T-helper 2 cell treated with Interferon-gamma antibody and Interleukin-4, amounts not matched to agents 5 μg/mL and 100 μg/mL, for 36 hours (primary cell): ENCODE measurements around the gene TUBB4A.
"Not testable (repeated sequence)": the region's sequence is repeated elsewhere in the genome, so short reads cannot be mapped to it uniquely, and the experiment has no call there.

ENCODE experiments used
- DNase-seq: peaks from one replicate; pipeline ENCODE4 v3.0.0; 2021; ENCODE audit warnings: low spot score
- H3K27ac Mint-ChIP-seq: one replicate; pipeline ENCODE4 v1.8.0; 2021; ENCODE audit warnings: mild to moderate bottlenecking, mixed read lengths
- H3K27me3 Mint-ChIP-seq: one replicate; pipeline ENCODE4 v1.8.0; 2021; ENCODE audit warnings: low read depth, mixed read lengths
- H3K36me3 Mint-ChIP-seq: one replicate; pipeline ENCODE4 v1.8.0; 2021; ENCODE audit warnings: low read depth, mixed read lengths
- H3K4me1 Mint-ChIP-seq: one replicate; pipeline ENCODE4 v1.8.0; 2021; ENCODE audit warnings: low read depth, mixed read lengths
- H3K4me3 Mint-ChIP-seq: one replicate; pipeline ENCODE4 v1.8.0; 2022; ENCODE audit warnings: mild to moderate bottlenecking, moderate library complexity, mixed read lengths
- H3K9me3 Mint-ChIP-seq: one replicate; pipeline ENCODE4 v1.8.0; 2021; ENCODE audit warnings: mixed read lengths

TUBB4A gene

DNA sequence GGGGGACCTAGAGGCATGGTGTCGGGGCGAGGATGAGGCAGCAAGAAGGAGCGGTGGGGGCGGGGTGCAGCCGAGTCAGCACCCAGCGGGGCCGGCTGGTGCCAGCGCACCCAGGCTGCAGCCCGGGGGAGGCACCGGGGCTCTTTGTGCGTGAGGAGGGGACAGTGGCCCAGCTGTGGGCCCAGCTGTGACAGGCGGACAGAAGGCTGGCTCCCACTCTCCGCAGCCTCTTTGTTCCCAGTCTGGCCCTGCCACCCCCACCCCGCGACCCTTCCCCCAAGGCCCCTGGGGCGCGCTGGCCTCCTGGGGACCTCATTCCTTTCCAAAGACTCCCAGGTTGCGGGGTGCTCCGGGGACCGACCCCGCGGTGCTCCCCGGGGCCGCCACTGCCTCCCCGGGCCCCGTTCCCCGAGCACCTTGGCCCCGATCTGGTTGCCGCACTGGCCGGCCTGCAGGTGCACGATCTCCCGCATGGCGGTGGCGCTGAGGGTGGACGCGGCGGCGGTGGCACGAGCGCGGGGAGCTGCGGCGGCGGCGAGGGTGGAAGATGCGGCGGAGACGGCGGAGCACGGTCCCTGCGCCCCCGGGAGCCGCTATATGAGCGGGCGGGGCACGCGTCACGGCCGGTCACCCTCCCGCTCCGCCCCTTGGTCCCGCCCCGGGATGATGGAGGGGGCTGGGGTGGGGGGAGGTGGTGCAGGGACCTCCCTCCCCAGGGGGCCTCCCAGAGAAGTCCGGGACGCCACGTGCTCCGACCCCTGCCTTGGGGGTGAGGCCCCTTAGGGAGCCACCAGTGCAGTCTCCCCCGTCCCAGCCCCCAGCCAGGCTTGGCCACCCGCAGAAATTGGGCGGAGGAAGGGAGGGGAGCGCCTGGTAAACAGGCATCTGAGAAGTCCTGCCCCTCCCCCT, at the start of gene TUBB4A:
Gene TUBB4A (minus strand): TSS at position 570 of the 909 bp plus-strand sequence. CDS start 97 bp downstream, at position 473.
- Mint-ChIP-seq H3K4me1 (peaks cover 17% of the 10 kb centered on the region), H3K4me3 (peak within 1 kb of the TSS; percentile 87), H3K27me3 (peaks cover 6% of the 10 kb centered on the region), H3K36me3 (peaks cover 1% of the 10 kb centered on the region), H3K9me3 (no peaks in the 10 kb centered on the region), H3K27ac (peak within 1 kb of the TSS; percentile 26)
- peak; percentile 57 for DNase-seq

DNA sequence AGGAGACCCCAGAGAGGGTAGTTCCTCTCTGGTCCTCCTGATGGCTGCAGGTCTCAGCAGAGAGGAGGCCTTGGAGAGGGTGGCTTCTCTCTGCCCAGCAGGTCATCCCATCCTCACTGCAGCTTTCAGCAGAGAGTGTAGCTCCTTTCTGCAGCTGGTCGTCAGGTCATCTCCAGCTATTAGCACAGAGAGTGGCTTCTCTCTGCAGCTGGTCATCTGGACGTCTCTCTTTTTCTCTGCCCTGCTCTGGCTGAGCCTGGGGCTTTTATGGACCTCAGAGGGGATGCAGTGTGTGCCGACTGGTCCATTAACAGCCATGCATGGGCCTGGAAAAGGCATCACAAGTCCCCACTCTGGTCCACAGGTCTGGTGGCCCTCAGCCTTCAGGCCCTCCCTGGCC, 49.0 kb upstream of the TUBB4A start:
- peaks cover 7% of the 10 kb centered on the region for H3K4me1 Mint-ChIP-seq

DNA sequence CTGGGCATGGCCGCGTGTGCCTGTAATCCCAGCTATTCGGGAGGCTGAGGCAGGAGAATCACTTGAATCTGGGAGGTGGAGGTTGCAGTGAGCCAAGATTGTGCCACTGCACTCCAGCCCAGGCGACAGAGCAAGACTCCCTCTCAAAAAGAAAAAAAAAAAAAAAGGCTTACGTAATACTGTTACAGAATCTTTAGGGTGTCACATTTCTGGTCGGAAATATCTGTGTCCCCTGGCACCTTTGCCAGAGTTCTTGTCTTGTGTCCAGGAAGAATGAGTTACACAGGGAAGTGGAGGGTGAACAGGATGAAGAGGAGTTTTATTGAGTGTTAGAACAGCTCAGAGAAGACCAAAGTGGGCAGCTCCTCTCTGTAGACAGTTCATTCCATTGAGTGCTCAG, 48.6 kb upstream of the TUBB4A start:
- H3K4me3 Mint-ChIP-seq, H3K9me3 Mint-ChIP-seq: not testable (repeated sequence)

More for the DNA sequence above, 49.0 kb upstream of the TUBB4A start:
- Mint-ChIP-seq H3K27ac (no peak overlapping the region), H3K27me3 (peaks cover 3% of the 10 kb centered on the region), H3K36me3 (no peaks in the 10 kb centered on the region), H3K4me3 (no peak overlapping the region), H3K9me3 (peaks cover 8% of the 10 kb centered on the region)
- DNase-seq: no peak

DNA sequence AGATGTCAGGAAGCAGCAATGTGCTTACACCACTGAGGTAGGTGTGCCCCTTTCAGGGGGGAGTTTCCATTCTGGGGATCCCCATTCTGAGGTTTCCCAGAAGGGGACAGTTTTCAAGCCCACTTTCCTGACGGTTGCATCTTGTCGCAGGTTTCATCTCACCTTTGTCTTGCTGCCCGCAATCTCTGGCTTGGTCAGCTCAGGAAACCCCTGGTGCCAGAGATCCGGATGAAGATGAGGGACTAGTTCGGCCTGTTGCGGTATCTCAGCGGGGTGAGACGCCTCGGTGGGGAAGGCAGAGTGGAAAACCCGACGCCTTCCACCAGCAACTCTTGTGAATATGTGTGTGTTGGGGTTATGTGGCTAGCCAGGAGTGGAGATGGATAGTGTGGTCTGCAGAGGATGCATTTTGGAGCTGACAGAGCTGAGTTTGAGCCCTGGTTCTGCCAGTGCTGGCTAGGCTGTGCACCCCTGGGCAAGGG, 41.8 kb upstream of the TUBB4A start:
- no peaks in the 10 kb centered on the region for H3K36me3 Mint-ChIP-seq

More for the DNA sequence above, 48.6 kb upstream of the TUBB4A start:
- H3K27me3 Mint-ChIP-seq, H3K36me3 Mint-ChIP-seq, H3K27ac Mint-ChIP-seq, H3K4me1 Mint-ChIP-seq, DNase-seq: not testable (repeated sequence)

DNA sequence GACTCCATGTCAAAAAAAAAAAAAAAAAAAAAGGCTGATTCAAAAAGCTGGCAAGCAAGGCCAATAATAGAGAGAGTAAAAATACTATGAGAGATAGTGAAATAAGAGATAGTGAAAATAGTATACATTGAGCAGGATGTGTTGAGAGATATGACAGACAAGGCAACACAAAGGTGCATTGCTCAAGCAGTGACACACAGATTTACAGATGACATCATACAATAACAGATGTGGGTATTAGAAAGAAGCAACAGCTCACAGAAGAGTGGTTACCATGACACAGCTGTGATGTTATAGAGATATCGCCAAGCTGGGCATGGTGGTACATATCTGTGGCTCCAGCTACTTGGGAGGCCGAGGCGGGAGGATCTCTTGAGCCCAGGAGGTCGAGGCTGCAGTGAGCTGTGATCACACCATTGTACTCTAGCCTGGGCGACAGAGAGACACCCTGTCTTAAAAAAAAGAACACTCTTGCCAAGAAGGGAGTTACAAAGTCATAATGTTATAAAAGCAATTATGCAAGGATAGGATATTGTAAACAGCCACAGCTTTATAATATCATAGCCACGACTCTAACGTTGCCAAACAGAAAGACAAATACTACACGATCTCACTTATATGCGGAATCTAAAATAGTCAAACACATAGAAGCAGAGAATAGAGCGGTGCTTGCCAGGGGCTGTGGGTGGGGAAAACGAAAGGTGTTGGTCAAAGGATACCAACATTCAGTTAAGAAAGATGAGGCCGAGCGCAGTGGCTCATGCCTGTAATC, 39.0 kb upstream of the TUBB4A start:
- Mint-ChIP-seq H3K27me3 (no peaks in the 10 kb centered on the region), H3K9me3 (peaks cover 2% of the 10 kb centered on the region), H3K4me3 (no peak overlapping the region), H3K4me1 (peaks cover 16% of the 10 kb centered on the region), H3K36me3 (peaks cover 2% of the 10 kb centered on the region), H3K27ac (no peak overlapping the region)
- DNase-seq: no peak

More for the DNA sequence above, 41.8 kb upstream of the TUBB4A start:
- peaks cover 3% of the 10 kb centered on the region for H3K4me1 Mint-ChIP-seq
- no peak overlapping the region for H3K27ac Mint-ChIP-seq
- H3K27me3 Mint-ChIP-seq: peaks cover 3% of the 10 kb centered on the region
- DNase-seq: no peak
- H3K4me3 Mint-ChIP-seq: no peak overlapping the region
- H3K9me3 Mint-ChIP-seq: peaks cover 10% of the 10 kb centered on the region

DNA sequence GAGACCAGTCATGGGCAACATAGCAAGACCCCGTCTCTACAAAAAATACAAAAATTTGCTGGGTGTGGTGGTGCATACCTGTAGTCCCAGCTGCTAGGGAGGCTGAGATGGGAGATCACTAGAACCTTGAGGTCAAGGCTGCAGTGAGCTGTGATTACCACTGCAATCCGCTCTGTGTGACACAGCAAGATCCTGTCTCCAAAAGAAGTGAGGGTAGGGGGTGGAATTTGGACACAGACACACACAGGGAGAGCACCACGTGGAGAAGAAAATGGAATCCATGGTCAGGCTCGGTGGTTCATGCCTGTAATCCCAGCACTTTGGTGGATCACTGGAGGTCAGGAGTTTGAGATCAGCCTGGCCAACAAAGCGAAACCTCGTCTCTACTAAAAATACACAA, 37.4 kb upstream of the TUBB4A start:
- no peak overlapping the region for H3K4me3 Mint-ChIP-seq
- no peaks in the 10 kb centered on the region for H3K27me3 Mint-ChIP-seq
- DNase-seq: no peak
- H3K36me3 Mint-ChIP-seq: peaks cover 6% of the 10 kb centered on the region
- H3K4me1 Mint-ChIP-seq: peaks cover 21% of the 10 kb centered on the region
- no peak overlapping the region for H3K27ac Mint-ChIP-seq
- no peaks in the 10 kb centered on the region for H3K9me3 Mint-ChIP-seq

DNA sequence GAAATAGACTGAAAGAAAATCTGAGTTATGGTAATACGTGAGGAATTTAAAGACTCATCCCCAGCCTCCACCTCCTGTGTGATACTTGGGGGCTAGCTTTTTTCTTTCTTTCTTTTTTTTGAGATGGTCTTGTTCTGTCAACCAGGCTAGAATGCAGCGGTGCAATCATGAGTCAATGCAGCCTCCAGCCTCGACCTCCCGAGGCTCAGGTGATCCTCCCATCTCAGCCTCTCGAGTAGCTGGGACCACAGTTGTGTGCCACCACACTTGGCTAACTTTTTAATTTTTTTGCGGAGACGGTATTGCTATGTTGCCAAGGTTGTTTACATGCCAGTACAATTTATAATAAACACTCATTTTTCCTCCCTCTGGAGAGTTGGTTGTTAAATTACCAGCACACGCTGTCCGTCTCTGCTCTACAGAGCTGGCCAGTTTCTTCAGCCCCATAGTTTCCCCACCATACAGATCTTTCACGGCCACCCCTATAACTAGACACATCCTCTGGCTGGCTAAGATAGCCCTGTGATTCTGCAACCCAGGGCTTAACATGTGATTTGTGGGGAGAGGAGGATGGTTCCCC, 33.5 kb upstream of the TUBB4A start:
- Mint-ChIP-seq H3K27me3 (peaks cover 23% of the 10 kb centered on the region), H3K4me1 (peaks cover 36% of the 10 kb centered on the region), H3K4me3 (peak overlapping the region; percentile 53), H3K36me3 (peaks cover 6% of the 10 kb centered on the region), H3K27ac (peak overlapping the region; percentile 77), H3K9me3 (no peaks in the 10 kb centered on the region)
- no peak for DNase-seq

DNA sequence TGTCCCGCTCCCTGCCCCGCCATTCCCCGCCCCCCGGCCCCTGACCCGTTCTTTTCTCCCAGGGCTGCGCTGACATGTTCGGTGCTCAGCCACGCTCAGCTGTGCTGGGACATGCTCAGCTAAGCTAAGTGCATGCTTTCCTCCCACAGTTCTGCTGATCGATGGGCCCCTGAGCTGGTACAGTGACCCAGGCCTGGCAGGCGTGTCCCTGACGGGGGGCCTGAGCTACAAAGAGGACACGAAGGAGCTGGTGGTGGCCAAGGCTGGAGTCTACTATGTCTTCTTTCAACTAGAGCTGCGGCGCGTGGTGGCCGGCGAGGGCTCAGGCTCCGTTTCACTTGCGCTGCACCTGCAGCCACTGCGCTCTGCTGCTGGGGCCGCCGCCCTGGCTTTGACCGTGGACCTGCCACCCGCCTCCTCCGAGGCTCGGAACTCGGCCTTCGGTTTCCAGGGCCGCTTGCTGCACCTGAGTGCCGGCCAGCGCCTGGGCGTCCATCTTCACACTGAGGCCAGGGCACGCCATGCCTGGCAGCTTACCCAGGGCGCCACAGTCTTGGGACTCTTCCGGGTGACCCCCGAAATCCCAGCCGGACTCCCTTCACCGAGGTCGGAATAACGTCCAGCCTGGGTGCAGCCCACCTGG, 32.5 kb upstream of the TUBB4A start:
- Mint-ChIP-seq H3K27me3 (peaks cover 34% of the 10 kb centered on the region), H3K36me3 (peaks cover 6% of the 10 kb centered on the region), H3K4me3 (no peak overlapping the region), H3K4me1 (peaks cover 46% of the 10 kb centered on the region), H3K27ac (no peak overlapping the region), H3K9me3 (no peaks in the 10 kb centered on the region)
- no peak for DNase-seq

DNA sequence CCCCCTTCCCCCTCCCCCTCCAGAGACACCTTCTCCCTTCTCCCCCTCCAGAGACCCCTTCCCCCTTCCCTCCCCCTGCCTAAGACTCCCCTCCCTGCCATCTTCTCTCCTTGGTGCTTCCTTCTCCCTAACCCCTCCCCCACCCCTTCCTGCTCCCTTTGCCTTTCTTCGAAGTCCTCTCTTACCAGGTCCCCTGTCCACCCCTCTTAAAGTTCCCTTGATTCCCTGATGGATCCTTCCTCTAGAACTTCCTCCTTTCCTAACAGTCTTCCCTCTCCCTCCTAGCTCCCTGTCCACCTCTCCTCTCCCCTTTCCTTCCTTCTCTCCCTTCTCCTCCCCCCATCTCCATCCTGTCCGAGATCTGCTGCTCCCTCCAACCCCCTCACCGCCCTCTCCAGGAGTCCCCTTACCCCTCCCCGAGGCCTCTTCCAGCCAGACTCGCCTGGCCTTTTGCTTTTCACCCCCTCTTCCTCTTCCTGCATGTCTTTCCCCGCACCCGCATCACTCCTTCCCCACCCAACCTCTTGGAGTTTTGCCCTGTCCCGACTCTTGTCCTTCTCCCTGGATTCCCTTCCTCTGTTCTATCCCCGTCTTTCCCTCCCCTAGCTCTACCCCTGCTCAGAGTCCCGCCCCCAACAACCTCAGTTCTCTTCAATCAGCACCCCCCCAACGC, 31.8 kb upstream of the TUBB4A start:
- Mint-ChIP-seq H3K36me3 (peaks cover 6% of the 10 kb centered on the region), H3K4me1 (peaks cover 49% of the 10 kb centered on the region), H3K27ac (no peak overlapping the region), H3K27me3 (peaks cover 38% of the 10 kb centered on the region), H3K9me3 (no peaks in the 10 kb centered on the region), H3K4me3 (no peak overlapping the region)
- no peak for DNase-seq

DNA sequence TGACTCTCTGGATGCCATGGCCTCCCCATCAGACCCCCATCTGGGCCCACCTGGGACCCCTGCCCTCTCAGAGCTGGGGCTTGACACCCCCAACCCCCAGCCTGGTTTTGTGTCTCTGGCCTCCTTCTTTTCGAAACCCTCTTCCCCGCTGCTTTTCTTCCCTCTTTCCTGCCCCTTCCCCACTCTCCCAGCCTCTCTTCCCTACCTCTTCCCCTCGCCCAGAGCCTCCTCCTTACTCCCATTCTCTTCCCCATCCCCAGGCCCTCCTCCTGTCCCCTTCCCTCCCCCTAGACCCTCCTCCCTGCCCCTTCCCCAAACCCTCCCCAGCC, 30.9 kb upstream of the TUBB4A start:
- Mint-ChIP-seq H3K27me3 (peaks cover 38% of the 10 kb centered on the region), H3K27ac (no peak overlapping the region)

DNA sequence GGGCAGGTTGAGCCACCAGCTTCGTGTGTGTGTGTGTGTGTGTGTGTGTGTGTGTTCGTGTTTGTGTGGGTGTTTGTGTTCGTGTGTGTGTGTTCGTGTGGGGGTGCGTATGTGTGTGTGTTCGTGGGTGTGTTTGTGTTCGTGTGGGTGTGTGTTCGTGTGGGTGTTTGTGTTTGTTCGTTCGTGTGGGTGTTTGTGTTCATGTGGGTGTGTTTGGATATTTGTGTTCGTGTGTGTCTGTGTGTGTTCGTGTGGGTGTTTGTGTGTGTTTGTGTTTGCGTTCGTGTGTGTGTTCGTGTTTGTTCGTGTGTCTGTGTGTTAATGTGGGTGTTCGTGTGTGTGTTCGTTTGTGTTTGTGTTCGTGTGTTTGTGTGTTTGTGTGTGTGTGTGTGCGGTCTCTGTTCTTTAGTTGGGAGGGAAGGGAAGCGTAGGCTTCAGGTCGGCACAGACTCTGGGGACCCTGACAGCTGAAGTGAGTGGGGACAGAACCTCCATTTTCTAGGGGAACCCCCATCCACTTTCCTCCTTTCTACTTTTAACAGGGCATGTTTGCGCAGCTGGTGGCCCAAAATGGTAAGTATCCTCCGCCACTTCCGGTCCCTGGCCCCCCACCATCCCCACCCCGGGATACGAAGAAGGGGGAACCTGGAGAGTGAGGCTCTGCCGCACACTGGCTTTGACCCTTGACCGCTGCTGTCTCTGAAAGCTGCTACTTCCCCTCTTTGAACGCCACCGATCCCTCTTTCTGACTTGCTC, 30.3 kb upstream of the TUBB4A start:
- Mint-ChIP-seq H3K36me3 (peaks cover 6% of the 10 kb centered on the region), H3K4me3 (peak overlapping the region; percentile 53), H3K9me3 (no peaks in the 10 kb centered on the region), H3K4me1 (peaks cover 44% of the 10 kb centered on the region), H3K27me3 (peaks cover 41% of the 10 kb centered on the region), H3K27ac (peak overlapping the region; percentile 2)
- DNase-seq: no peak

More for the DNA sequence above, 30.9 kb upstream of the TUBB4A start:
- Mint-ChIP-seq H3K4me3 (peak overlapping the region; percentile 53), H3K9me3 (no peaks in the 10 kb centered on the region), H3K36me3 (peaks cover 6% of the 10 kb centered on the region), H3K4me1 (peaks cover 48% of the 10 kb centered on the region)
- DNase-seq: no peak

DNA sequence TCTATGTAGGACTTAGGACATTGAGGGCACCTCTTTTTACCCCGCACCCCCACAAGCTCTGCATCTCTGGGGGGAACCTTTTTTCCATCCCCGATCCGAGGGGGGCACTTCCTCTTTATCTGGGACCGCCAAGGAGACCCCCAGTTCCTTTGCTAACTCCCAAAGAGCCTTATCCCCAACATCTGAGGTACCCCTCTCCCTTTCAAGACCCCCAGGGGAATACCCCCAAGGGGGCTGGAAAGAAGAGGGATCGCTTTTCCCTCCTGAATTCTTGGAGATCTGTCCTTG, 29.8 kb upstream of the TUBB4A start:
- Mint-ChIP-seq H3K36me3 (peaks cover 6% of the 10 kb centered on the region), H3K4me1 (peaks cover 41% of the 10 kb centered on the region), H3K4me3 (peak overlapping the region; percentile 53)

More for the DNA sequence above, 29.8 kb upstream of the TUBB4A start:
- H3K9me3 Mint-ChIP-seq: no peaks in the 10 kb centered on the region
- peak overlapping the region; percentile 2 for H3K27ac Mint-ChIP-seq
- peaks cover 41% of the 10 kb centered on the region for H3K27me3 Mint-ChIP-seq
- DNase-seq: no peak
